ENCODE measurements around the gene TAS2R39.

GRCh38 chr7:143214789-143215679, 31.8 kb downstream of the TAS2R39 start:
- TF ChIP-seq YY1 (IDR thresholded peaks at IDR 0.05) (peak; percentile 51), GABPA (IDR thresholded peaks at IDR 0.05 in 1 of 2, conservative IDR thresholded peaks at IDR 0.05 in 1 of 2) (no peak), NR2F2 (IDR thresholded peaks at IDR 0.05) (no peak), HNF4A (conservative IDR thresholded peaks at IDR 0.05) (no peak), RAD21 (IDR thresholded peaks at IDR 0.05) (peak; percentile 100), EGR1 (IDR thresholded peaks at IDR 0.05; ENCODE audit: low read depth in 2 of 2) (no peak), JUND (IDR thresholded peaks at IDR 0.05) (no peak)
- TF ChIP-seq, protein P1, sequence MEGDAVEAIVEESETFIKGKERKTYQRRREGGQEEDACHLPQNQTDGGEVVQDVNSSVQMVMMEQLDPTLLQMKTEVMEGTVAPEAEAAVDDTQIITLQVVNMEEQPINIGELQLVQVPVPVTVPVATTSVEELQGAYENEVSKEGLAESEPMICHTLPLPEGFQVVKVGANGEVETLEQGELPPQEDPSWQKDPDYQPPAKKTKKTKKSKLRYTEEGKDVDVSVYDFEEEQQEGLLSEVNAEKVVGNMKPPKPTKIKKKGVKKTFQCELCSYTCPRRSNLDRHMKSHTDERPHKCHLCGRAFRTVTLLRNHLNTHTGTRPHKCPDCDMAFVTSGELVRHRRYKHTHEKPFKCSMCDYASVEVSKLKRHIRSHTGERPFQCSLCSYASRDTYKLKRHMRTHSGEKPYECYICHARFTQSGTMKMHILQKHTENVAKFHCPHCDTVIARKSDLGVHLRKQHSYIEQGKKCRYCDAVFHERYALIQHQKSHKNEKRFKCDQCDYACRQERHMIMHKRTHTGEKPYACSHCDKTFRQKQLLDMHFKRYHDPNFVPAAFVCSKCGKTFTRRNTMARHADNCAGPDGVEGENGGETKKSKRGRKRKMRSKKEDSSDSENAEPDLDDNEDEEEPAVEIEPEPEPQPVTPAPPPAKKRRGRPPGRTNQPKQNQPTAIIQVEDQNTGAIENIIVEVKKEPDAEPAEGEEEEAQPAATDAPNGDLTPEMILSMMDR (IDR thresholded peaks at IDR 0.05; ENCODE audit: low read depth, low read length, missing input control), result peak; percentile 100
- TF ChIP-seq, protein P2, sequence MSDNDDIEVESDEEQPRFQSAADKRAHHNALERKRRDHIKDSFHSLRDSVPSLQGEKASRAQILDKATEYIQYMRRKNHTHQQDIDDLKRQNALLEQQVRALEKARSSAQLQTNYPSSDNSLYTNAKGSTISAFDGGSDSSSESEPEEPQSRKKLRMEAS (IDR thresholded peaks at IDR 0.05), result no peak
